Measurements from ENCODE around the gene UBE2I.

Gene UBE2I

GRCh38 chr16:1290860-1291575 lies 18.4 kb upstream of the UBE2I start:
- in situ Hi-C loops (cut with HindIII; ENCODE audit: low sequenced_read_pairs), result loop anchor here (25.0 kb wide), 2 partner anchors 96 to 304 kb away; partner anchors contain the start of gene SOX8

- in situ Hi-C loops (cut with HindIII; ENCODE audit: low sequenced_read_pairs), result loop anchor here (25.0 kb wide), 2 partner anchors 96 to 304 kb away; partner anchors contain the start of gene SOX8
Observed at GRCh38 chr16:1291576-1291974, 17.9 kb upstream of the UBE2I start.

GRCh38 chr16:1292208-1292607 lies 17.2 kb upstream of the UBE2I start:
- in situ Hi-C loops (cut with HindIII; ENCODE audit: low sequenced_read_pairs), result loop anchor here (25.0 kb wide), 2 partner anchors 95 to 305 kb away; partner anchors contain the start of gene SOX8

- in situ Hi-C loops (cut with HindIII; ENCODE audit: low sequenced_read_pairs), result loop anchor here (25.0 kb wide), 2 partner anchors 94 to 306 kb away; partner anchors contain the start of gene SOX8
Observed at GRCh38 chr16:1292808-1293207, 16.6 kb upstream of the UBE2I start.

GRCh38 chr16:1293921-1294656 lies 15.3 kb upstream of the UBE2I start:
- in situ Hi-C loops (cut with HindIII; ENCODE audit: low sequenced_read_pairs), result loop anchor here (25.0 kb wide), 2 partner anchors 93 to 307 kb away; partner anchors contain the start of gene SOX8

GRCh38 chr16:1295465-1295864 lies 14.0 kb upstream of the UBE2I start:
- in situ Hi-C loops (cut with HindIII; ENCODE audit: low sequenced_read_pairs), result loop anchor here (25.0 kb wide), 2 partner anchors 92 to 308 kb away; partner anchors contain the start of gene SOX8

GRCh38 chr16:1296688-1297017 lies 12.8 kb upstream of the UBE2I start:
- in situ Hi-C loops (cut with HindIII; ENCODE audit: low sequenced_read_pairs), result loop anchor here (25.0 kb wide), 2 partner anchors 91 to 309 kb away; partner anchors contain the start of gene SOX8

- in situ Hi-C loops (cut with HindIII; ENCODE audit: low sequenced_read_pairs), result loop anchor here (25.0 kb wide), 2 partner anchors 90 to 310 kb away; partner anchors contain the start of gene SOX8
Observed at GRCh38 chr16:1297018-1297696, 12.3 kb upstream of the UBE2I start.

GRCh38 chr16:1298406-1298805 lies 11.0 kb upstream of the UBE2I start:
- in situ Hi-C loops (cut with HindIII; ENCODE audit: low sequenced_read_pairs), result loop anchor here (25.0 kb wide), 2 partner anchors 89 to 311 kb away; partner anchors contain the start of gene SOX8

GRCh38 chr16:1299012-1299867 lies 10.2 kb upstream of the UBE2I start:
- in situ Hi-C loops (cut with HindIII; ENCODE audit: low sequenced_read_pairs), result loop anchor here (25.0 kb wide), 2 partner anchors 88 to 312 kb away; partner anchors contain the start of gene SOX8

- in situ Hi-C loops (cut with HindIII; ENCODE audit: low sequenced_read_pairs), result loop anchor here (25.0 kb wide), 2 partner anchors 87 to 313 kb away; partner anchors contain the start of gene SOX8
Observed at GRCh38 chr16:1299868-1300203, 9.6 kb upstream of the UBE2I start.

- in situ Hi-C loops (cut with HindIII; ENCODE audit: low sequenced_read_pairs), result no loop called here
Observed at GRCh38 chr16:1300664-1301476, 8.6 kb upstream of the UBE2I start.

GRCh38 chr16:1301562-1301961 lies 7.9 kb upstream of the UBE2I start:
- in situ Hi-C loops (cut with HindIII; ENCODE audit: low sequenced_read_pairs), result no loop called here

GRCh38 chr16:1305823-1306222 lies 3.6 kb upstream of the UBE2I start:
- in situ Hi-C loops (cut with HindIII; ENCODE audit: low sequenced_read_pairs), result no loop called here

- in situ Hi-C loops (cut with HindIII; ENCODE audit: low sequenced_read_pairs), result no loop called here
Observed at GRCh38 chr16:1306334-1306733, 3.1 kb upstream of the UBE2I start.

GRCh38 chr16:1308036-1308976 lies 1.1 kb upstream of the UBE2I start:
- in situ Hi-C loops (cut with HindIII; ENCODE audit: low sequenced_read_pairs), result no loop called here

GRCh38 chr16:1309888-1310831 lies 724 bp downstream of the UBE2I start:
- in situ Hi-C loops (cut with HindIII; ENCODE audit: low sequenced_read_pairs), result no loop called here
